ENCODE measurements around the gene PARP6.

Gene PARP6

GRCh38 chr15:72272213-72272996, at the start of gene PARP6:
PARP6 (minus strand) TSS chr15:72272554; CDS start chr15:72267477, 5,077 bp downstream.
- peak; percentile 99 for DNase-seq (ENCODE audit: low spot score)
- peak; percentile 76 for TF ChIP-seq CTCF (IDR thresholded peaks at IDR 0.05; ENCODE audit: extremely low read depth, insufficient read depth, missing control alignments)
- in situ Hi-C loops (cut with MboI; ENCODE audit: low pct_unique_long_range_greater_than_20kb, low sequenced_read_pairs, unreplicated experiment), result no loop called here

GRCh38 chr15:72319985-72320671, 47.8 kb upstream of the PARP6 start, which contains the start of gene CELF6:
CELF6 (minus strand) TSS chr15:72320157; CDS start chr15:72319874, 283 bp downstream.
- no peak for TF ChIP-seq CTCF (IDR thresholded peaks at IDR 0.05; ENCODE audit: extremely low read depth, insufficient read depth, missing control alignments)
- peak; percentile 93 for DNase-seq (ENCODE audit: low spot score)
- in situ Hi-C loops (cut with MboI; ENCODE audit: low pct_unique_long_range_greater_than_20kb, low sequenced_read_pairs, unreplicated experiment), result no loop called here

GRCh38 chr15:72319360-72319984, 47.1 kb upstream of the PARP6 start:
- in situ Hi-C loops (cut with MboI; ENCODE audit: low pct_unique_long_range_greater_than_20kb, low sequenced_read_pairs, unreplicated experiment), result no loop called here
- no peak for TF ChIP-seq CTCF (IDR thresholded peaks at IDR 0.05; ENCODE audit: extremely low read depth, insufficient read depth, missing control alignments)
- peak; percentile 74 for DNase-seq (ENCODE audit: low spot score)

GRCh38 chr15:72318408-72318942, 46.1 kb upstream of the PARP6 start:
- in situ Hi-C loops (cut with MboI; ENCODE audit: low pct_unique_long_range_greater_than_20kb, low sequenced_read_pairs, unreplicated experiment), result no loop called here

GRCh38 chr15:72315706-72316370, 43.5 kb upstream of the PARP6 start:
- TF ChIP-seq CTCF (IDR thresholded peaks at IDR 0.05; ENCODE audit: extremely low read depth, insufficient read depth, missing control alignments), result no peak

More at GRCh38 chr15:72318408-72318942, 46.1 kb upstream of the PARP6 start:
- TF ChIP-seq CTCF (IDR thresholded peaks at IDR 0.05; ENCODE audit: extremely low read depth, insufficient read depth, missing control alignments), result no peak
- DNase-seq (ENCODE audit: low spot score), result no peak

GRCh38 chr15:72313881-72314280, 41.5 kb upstream of the PARP6 start:
- in situ Hi-C loops (cut with MboI; ENCODE audit: low pct_unique_long_range_greater_than_20kb, low sequenced_read_pairs, unreplicated experiment), result no loop called here
- no peak for DNase-seq (ENCODE audit: low spot score)
- TF ChIP-seq CTCF (IDR thresholded peaks at IDR 0.05; ENCODE audit: extremely low read depth, insufficient read depth, missing control alignments), result no peak

More at GRCh38 chr15:72315706-72316370, 43.5 kb upstream of the PARP6 start:
- no peak for DNase-seq (ENCODE audit: low spot score)
- in situ Hi-C loops (cut with MboI; ENCODE audit: low pct_unique_long_range_greater_than_20kb, low sequenced_read_pairs, unreplicated experiment), result no loop called here
